Activated naive CD4-positive, alpha-beta T cell treated with anti-CD3 and anti-CD28 coated beads, Interleukin-2, amount 10 ng/mL, durations not matched to agents 7 days and 5 days (primary cell): ENCODE data around the gene CPNE5.

Source experiments
- CTCF ChIA-PET: fragments of 350-600 bp; sonication (Branson Sonifier 250); formaldehyde crosslinking; loops from one replicate; lab custom pipeline; 2021; ENCODE audit warnings: antibody characterized with exemption; lab: Charles Lee
- DNase-seq: peaks from one replicate; pipeline ENCODE4 v3.0.0-alpha.2; 2020
- H3K27ac Mint-ChIP-seq: one replicate; pipeline ENCODE4 v1.8.0; 2021; ENCODE audit warnings: mild to moderate bottlenecking, moderate library complexity, mixed read lengths
- H3K27me3 Mint-ChIP-seq: one replicate; pipeline ENCODE4 v1.8.0; 2021; ENCODE audit warnings: mild to moderate bottlenecking, mixed read lengths
- H3K36me3 Mint-ChIP-seq: one replicate; pipeline ENCODE4 v1.8.0; 2021; ENCODE audit warnings: mixed read lengths
- H3K4me1 Mint-ChIP-seq: one replicate; pipeline ENCODE4 v1.8.0; 2021; ENCODE audit warnings: mixed read lengths
- H3K4me3 Mint-ChIP-seq: one replicate; pipeline ENCODE4 v1.8.0; 2021; ENCODE audit warnings: mild to moderate bottlenecking, moderate library complexity, mixed read lengths
- H3K9me3 Mint-ChIP-seq: one replicate; pipeline ENCODE4 v1.8.0; 2021; ENCODE audit warnings: mixed read lengths

Gene CPNE5

DNA sequence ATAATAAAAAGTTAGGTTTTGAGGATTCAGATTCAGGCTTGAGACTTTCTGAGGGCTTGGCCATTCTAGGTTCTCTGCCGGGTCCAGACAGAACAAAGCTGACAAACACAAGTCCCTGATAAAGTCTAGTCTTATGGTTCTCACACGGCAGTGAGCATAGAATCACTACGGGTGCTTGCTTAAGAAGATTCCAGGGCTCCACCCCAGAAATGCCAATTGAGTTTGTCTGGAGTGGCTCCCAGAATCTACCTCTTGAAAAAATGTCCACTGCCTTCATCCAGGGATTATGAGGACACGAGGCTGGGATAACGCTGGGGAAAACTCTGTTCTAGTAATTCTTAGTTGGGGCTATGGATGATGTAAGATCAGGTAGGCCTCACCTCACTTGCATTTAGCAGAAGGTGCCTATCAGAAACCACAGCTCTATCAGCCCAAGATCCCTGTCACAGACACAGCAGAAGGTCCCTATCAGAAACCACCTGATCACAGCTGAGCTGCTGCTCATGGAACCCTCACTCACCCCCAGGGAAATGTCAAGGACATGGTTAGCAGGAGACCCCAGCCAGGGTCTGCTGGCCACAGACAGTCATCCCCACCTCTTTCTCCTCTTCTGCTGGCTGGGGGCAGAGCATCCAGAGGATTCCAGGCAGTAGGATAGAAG is 89.3 kb downstream of the CPNE5 start:
- Mint-ChIP-seq H3K27me3 (peaks cover 22% of the 10 kb centered on the region), H3K36me3 (peaks cover 9% of the 10 kb centered on the region), H3K9me3 (peaks cover 16% of the 10 kb centered on the region), H3K4me3 (no peak overlapping the region), H3K4me1 (peaks cover 38% of the 10 kb centered on the region), H3K27ac (no peak overlapping the region)
- DNase-seq: no peak
- CTCF ChIA-PET: no interaction called here

DNA sequence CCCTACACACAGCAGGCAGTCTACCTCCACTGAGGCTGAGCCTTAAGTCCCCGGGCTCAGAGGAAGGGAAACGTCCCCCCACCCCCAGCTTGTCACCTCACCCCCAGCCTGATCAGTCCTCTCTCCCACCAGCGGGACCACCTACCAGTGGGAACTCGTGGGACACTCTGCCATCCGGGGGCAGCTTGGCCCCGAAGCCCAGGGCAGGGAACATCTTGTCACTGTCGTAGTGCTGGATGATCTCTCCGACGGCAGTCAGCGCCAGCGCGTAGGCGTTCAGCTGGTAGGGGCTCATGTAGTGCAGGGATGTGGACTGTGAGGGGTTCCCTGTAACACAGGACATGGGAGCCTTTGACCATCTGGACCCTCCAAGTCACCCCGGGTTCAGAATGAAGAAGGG is 93.0 kb downstream of the CPNE5 start:
- Mint-ChIP-seq H3K9me3 (peaks cover 16% of the 10 kb centered on the region), H3K27me3 (peaks cover 22% of the 10 kb centered on the region), H3K4me1 (peaks cover 25% of the 10 kb centered on the region), H3K36me3 (peaks cover 9% of the 10 kb centered on the region), H3K27ac (no peak overlapping the region), H3K4me3 (no peak overlapping the region)
- DNase-seq: no peak
- CTCF ChIA-PET: no interaction called here

DNA sequence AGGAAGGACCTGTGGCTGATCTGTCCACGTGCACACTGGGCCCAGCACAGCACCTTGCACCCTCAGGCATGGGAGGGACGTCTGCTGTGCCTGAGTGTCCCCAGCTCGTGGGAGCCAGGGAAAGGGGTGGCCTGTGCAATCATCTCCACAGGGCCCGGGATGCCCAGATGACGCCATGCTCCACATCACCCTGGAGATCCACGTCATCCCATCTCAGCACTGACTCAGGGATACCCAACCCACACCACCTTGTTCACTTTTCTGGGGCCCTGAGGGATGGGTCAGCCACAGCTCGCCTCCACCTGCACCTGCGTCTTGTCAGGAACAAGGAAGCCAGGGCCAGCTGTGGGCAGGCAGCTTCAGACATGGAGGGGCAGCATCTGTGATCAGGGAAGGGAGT is 93.4 kb downstream of the CPNE5 start:
- Mint-ChIP-seq H3K27me3 (peaks cover 22% of the 10 kb centered on the region), H3K27ac (no peak overlapping the region), H3K36me3 (peaks cover 9% of the 10 kb centered on the region), H3K9me3 (peaks cover 16% of the 10 kb centered on the region), H3K4me1 (peaks cover 23% of the 10 kb centered on the region), H3K4me3 (no peak overlapping the region)
- CTCF ChIA-PET: no interaction called here
- DNase-seq: no peak

DNA sequence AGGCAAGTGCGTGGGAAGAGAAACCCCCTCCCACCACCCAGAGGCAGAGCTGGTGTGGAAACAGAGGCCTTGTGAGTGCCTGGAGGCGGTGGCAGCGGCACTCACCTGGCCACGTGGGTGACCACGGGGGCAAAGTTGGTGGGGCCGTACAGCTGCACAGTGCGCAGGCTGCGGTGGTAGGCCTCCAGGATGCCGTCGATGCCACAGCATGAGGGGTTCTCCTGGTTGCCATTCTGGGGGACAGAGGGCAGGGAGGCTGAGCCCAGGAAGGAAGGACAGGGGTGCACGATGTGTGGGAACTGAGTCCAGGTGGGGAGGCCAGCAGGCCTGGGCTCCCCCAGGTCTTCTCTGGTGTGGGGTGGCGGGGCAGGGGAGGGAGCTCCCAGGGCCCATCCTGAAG is 94.0 kb downstream of the CPNE5 start:
- peaks cover 13% of the 10 kb centered on the region for H3K9me3 Mint-ChIP-seq
- no peak overlapping the region for H3K4me3 Mint-ChIP-seq
- CTCF ChIA-PET: interaction anchor here (0.5 kb wide), 1 partner anchor 10 kb away, joined by 3 read pairs; no protein-coding TSS in a partner anchor
- peaks cover 23% of the 10 kb centered on the region for H3K4me1 Mint-ChIP-seq
- H3K27me3 Mint-ChIP-seq: peaks cover 22% of the 10 kb centered on the region
- H3K27ac Mint-ChIP-seq: no peak overlapping the region
- H3K36me3 Mint-ChIP-seq: peaks cover 9% of the 10 kb centered on the region
- DNase-seq: no peak

DNA sequence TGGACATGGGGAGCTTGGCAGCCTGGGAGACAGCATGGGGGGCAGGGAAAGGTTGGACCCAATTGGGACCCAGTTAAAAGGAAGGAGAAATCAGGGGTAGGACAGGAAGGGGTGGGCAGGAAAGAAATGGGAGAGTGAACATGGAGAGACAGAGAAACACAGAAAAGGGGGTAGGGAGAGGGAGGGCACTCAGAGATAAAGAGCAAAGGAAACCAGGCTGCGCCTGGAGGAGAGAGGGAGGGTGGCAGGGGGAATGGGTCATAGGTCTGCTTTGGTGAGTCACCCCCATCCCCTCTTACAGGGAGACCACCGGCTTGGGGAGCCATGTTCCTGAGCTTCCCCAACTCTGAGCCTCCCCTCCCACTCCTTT is 95.0 kb downstream of the CPNE5 start:
- DNase-seq: no peak
- peaks cover 23% of the 10 kb centered on the region for H3K4me1 Mint-ChIP-seq
- no peak overlapping the region for H3K4me3 Mint-ChIP-seq
- H3K27ac Mint-ChIP-seq: peak overlapping the region; percentile 35
- CTCF ChIA-PET: no interaction called here
- peaks cover 7% of the 10 kb centered on the region for H3K9me3 Mint-ChIP-seq
- H3K36me3 Mint-ChIP-seq: peaks cover 5% of the 10 kb centered on the region
- H3K27me3 Mint-ChIP-seq: peaks cover 22% of the 10 kb centered on the region

DNA sequence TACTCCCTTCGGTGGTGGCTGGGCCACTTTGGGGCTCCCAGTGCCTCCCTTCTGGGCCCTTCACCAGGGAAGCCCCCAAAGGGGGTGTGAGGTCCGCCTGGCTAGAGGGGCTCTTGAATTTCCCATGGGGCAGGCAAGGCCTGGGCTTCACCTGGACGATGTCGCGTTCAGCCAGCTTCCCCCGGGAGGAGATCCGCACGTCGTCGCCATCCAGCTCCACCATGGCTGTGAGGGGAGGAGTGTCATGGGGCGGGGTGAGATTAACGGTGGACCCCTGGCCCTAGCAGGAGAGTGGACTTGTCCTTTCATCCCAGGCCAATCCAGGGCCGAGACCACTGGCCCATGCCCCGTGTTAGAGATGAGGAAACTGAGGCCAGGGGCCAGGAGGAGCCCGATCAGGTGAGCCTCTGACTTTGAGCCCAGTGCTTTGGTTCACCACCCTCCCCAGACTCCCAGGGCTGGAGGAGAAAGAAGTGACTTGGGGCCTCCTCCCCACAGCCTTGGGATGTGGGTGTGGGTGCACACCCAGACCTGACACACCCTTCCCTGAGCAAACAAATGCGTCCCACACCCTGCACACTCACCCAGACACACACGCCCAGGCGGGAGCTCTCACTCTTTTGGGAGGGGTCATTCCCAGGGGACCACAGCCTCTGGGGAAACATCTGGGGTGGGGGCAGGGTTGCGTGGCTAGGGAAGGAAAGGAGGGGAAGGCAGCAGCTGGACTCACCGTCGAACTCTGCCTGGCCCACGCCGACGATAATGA is 95.5 kb downstream of the CPNE5 start:
- CTCF ChIA-PET: no interaction called here
- Mint-ChIP-seq H3K9me3 (peaks cover 4% of the 10 kb centered on the region), H3K27me3 (peaks cover 22% of the 10 kb centered on the region), H3K36me3 (peaks cover 3% of the 10 kb centered on the region), H3K27ac (no peak overlapping the region), H3K4me3 (no peak overlapping the region), H3K4me1 (peaks cover 23% of the 10 kb centered on the region)
- peak; percentile 29 for DNase-seq

DNA sequence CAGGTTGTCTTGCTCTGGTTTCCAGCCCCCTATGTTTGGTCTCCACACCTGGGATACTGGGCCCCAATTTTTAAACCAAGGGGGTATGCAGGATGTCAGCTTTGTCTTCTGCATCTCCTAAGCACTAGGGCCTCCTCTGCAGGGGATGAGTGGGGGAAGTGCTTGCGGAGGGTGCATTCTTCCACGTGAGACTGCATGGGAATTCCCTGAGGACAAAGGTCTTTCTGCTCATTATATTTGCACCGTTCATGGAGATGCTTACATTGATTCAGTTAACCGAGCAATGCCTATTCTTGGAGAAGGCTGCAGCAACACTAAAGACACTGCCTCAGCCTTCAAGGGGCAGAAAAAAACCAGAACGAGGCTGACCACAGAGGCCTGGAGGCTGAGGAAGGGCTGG is 96.2 kb downstream of the CPNE5 start:
- H3K4me3 Mint-ChIP-seq: no peak overlapping the region
- H3K36me3 Mint-ChIP-seq: no peaks in the 10 kb centered on the region
- CTCF ChIA-PET: no interaction called here

DNA sequence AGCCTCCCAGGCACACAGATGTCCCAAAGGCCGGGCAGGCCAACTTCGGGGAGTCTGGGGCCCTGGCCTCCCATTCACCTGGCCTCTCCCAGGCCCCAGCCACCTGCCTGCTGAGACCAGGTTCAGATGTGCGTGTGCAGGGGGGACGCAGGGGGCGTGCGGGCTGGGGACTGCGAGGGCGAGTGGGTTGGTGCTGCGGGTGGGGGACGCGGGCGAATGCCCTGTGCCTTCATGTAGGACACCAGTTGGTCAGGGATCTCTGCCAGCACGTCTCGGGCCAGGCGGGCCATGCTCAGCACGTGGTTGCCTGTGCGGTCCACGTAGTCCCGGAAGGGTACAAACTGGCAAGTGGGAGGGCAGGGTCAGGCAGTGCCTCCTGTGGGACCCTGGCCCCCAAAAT is 97.1 kb downstream of the CPNE5 start:
- CTCF ChIA-PET: no interaction called here
- Mint-ChIP-seq H3K36me3 (no peaks in the 10 kb centered on the region), H3K27me3 (peaks cover 13% of the 10 kb centered on the region), H3K27ac (no peak overlapping the region), H3K9me3 (no peaks in the 10 kb centered on the region), H3K4me3 (no peak overlapping the region), H3K4me1 (peaks cover 23% of the 10 kb centered on the region)
- DNase-seq: no peak

More for the DNA sequence above, 96.2 kb downstream of the CPNE5 start:
- H3K27ac Mint-ChIP-seq: no peak overlapping the region
- peaks cover 17% of the 10 kb centered on the region for H3K27me3 Mint-ChIP-seq
- peaks cover 23% of the 10 kb centered on the region for H3K4me1 Mint-ChIP-seq
- no peaks in the 10 kb centered on the region for H3K9me3 Mint-ChIP-seq
- no peak for DNase-seq

DNA sequence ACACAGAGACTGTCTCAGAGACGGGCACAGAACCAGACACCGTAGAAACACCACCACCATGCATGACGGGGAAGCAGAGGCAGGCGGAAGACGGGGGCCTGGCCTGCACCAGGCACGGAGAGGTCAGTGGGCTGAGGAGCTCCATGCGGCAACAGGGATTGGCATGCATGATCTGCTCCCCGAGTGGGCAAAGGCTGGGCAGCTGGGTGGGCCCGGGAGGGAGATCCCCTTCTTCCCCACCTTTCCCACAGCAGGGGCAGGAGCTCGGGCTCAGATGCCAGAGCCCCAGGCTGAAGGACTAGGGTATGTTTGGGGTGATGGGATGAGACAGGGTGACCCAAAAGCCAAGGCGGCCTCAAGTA is 98.4 kb downstream of the CPNE5 start:
- CTCF ChIA-PET: no interaction called here
- Mint-ChIP-seq H3K4me1 (peaks cover 23% of the 10 kb centered on the region), H3K27ac (no peak overlapping the region), H3K27me3 (peaks cover 2% of the 10 kb centered on the region), H3K4me3 (no peak overlapping the region), H3K9me3 (no peaks in the 10 kb centered on the region), H3K36me3 (no peaks in the 10 kb centered on the region)
- no peak for DNase-seq

DNA sequence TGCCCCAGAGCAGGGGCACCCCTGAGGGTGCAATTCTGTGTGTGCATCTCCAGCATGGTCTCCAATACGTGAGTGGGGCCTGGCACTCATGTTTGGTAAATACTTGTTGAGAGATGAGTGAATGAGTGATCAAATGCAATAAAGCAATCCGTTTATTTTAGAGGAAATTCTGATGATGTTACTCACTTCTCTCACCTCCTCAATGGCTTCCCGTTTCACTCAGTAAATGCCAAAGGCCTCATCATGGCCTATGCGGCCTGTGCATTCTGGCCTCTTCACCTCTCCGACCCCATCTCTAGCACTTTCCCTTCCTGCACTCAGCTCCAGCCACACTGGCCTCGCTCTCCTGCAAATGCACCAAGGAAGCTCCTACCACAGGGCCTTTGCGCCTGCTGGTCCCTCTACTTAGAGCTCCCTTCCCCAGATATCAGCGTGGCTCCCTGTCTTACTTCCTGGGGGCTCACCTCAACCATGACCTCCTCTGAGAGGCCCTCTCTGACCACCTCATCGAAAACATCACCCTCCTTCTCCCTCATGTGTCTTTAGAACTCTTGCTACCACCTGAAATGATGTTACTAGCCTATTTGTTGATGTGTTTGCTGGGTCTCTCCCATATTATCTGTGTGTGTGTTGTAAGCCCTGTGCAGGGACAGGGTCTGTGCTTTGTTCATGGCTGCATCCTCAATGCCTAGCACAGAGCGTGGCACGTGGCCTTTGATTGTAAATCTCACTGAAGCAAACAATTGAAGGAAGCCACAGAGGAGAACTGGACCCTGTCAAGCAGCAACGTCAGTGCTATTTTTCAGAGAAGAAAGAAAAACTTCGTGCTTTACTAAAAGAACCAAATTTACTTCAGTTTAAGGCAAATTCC is 99.1 kb downstream of the CPNE5 start:
- CTCF ChIA-PET: interaction anchor here (1.5 kb wide), 1 partner anchor 59 kb away, joined by 3 read pairs; no protein-coding TSS in a partner anchor
- Mint-ChIP-seq H3K9me3 (no peaks in the 10 kb centered on the region), H3K36me3 (no peaks in the 10 kb centered on the region), H3K4me1 (peaks cover 24% of the 10 kb centered on the region), H3K27me3 (peaks cover 3% of the 10 kb centered on the region), H3K4me3 (no peak overlapping the region), H3K27ac (no peak overlapping the region)
- no peak for DNase-seq

DNA sequence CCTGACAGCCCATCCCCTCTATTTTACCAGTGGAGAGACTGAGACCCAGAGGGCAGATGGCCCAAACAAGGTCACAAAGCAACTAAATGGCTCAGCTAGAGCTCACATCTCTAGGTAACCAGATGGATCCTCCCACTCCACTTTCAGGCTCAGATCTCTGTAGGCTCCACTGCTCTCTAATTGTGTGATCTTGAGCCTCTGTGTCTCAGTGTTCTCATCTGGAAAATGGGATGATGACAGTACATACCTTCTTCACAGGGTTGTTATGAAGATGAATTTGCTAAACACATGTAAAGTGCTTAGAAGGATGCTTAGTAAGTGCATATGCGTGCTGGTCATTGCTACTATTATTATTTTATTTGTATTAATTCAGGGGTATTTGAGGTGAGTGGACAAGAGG is 101.1 kb downstream of the CPNE5 start:
- H3K9me3 Mint-ChIP-seq: no peaks in the 10 kb centered on the region
- no peak for DNase-seq
- H3K4me3 Mint-ChIP-seq: no peak overlapping the region
- CTCF ChIA-PET: no interaction called here
- H3K27me3 Mint-ChIP-seq: peaks cover 22% of the 10 kb centered on the region
- H3K4me1 Mint-ChIP-seq: peaks cover 18% of the 10 kb centered on the region
- no peak overlapping the region for H3K27ac Mint-ChIP-seq
- H3K36me3 Mint-ChIP-seq: no peaks in the 10 kb centered on the region

DNA sequence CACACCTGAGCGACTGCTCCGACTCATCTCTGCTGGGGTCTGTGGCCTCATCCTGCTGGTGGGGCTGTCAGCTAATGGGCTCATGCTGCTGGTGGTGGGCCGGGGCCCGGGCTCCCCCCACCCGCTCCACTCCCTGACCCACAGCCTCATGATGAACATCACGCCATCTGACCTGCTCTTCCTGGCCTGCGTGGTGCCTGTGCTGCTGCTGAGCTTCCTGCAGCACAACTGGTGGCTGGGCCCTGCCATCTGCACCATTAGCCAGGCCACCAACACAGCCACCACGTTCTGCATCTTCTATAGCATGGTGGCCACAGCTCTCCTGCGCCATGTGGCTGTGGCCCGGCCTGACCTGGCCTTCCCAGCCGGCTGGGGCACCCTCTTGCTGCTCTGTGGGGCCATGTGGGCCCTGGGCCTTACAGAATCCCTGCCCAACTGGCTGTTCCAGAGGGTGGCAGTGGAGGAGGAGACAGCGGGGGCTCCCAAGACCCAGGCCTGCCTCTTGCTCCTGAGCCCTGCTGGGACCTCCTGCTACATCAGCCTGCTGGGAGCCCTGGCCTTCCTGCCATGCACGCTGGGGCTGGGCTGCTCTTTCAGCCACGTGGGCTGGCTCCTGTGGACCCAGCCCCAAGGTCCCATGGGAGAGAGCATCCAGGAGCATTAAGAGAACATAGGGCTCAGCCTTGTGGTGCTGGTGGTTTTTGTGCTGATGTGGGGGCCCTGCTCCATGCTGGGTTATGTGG is 102.0 kb downstream of the CPNE5 start:
- Mint-ChIP-seq H3K27me3 (peaks cover 23% of the 10 kb centered on the region), H3K4me3 (no peak overlapping the region), H3K4me1 (peaks cover 11% of the 10 kb centered on the region), H3K9me3 (no peaks in the 10 kb centered on the region), H3K27ac (no peak overlapping the region), H3K36me3 (no peaks in the 10 kb centered on the region)
- no peak for DNase-seq
- CTCF ChIA-PET: no interaction called here

DNA sequence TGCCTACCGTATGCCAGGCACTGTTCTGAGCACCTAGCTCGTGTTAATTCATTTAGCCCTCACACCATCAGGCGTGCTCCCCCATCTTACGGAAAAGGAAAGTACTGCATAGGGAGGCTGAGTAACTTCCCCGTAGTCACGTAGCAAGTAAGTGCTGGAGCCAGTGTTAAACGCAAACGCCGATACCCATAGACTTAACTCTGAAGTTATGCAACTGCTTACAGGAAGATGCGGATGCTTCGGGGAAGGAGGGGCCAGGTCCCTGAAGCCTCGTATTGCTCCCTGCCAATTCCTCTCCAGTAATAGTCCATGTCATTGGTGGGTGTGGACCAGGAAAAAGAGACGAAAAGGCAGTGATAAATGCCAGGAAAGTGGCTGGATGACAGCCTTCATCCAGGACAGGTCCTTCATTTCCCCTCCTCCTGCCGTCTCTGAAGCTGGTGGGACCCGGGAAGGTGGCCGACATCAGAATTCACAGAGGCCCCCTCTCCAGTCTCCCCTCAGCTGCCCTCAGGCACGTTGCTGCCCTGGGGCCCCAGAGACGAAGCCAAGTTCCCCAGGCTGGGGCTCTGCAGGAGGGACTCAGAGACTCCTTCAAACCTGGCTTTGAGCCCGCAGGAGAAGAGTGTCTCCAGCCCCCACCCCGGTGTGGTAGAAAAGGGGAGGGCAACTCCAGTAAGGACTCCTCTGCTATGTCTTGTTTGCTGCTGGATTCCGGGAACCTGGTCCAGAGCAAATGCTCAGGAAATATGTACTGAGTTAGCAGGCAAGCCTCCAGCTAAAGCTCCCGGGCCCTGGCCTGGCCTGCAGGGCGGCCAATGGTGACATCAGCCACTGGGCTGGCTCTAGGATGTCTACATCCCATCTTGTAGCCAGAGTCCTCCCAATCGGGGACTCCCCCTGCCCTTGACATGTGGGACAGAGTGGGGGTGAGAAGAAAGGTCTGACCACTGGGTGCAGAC is 103.9 kb downstream of the CPNE5 start:
- Mint-ChIP-seq H3K4me1 (peaks cover 11% of the 10 kb centered on the region), H3K4me3 (peak overlapping the region; percentile 27), H3K9me3 (no peaks in the 10 kb centered on the region), H3K36me3 (no peaks in the 10 kb centered on the region), H3K27me3 (peaks cover 32% of the 10 kb centered on the region), H3K27ac (peak overlapping the region; percentile 73)
- peak; percentile 56 for DNase-seq
- CTCF ChIA-PET: interaction anchor here (0.7 to 2.3 kb wide), 13 partner anchors 10 to 312 kb away, joined by 3 to 9 read pairs (median 3); no protein-coding TSS in a partner anchor
